Epithelial cell of proximal tubule (primary cell): ENCODE results near the gene ASIC4. TPM values are rescaled to one million over a fixed set of nuclear protein-coding genes. Genes with fewer than 3 reads are reported as not detected.

Experiments
- DNase-seq: peaks from one replicate; pipeline ENCODE4 v3.0.0-alpha.2; 2011; ENCODE audit warnings: low read depth
- H3K4me3 ChIP-seq: 2 replicates; pipeline ENCODE4 v1.5.1; 2011; ENCODE audit warnings: low read depth, mild to moderate bottlenecking, low read length
- CTCF ChIP-seq: conservative IDR thresholded peaks from 2 replicates; pipeline ENCODE4 v1.5.1; 2012; ENCODE audit warnings: low read depth, mild to moderate bottlenecking, low read length
- total RNA-seq: library from RNA; depleted of rRNA; stranded (reverse); fragments of >200 nt; gene quantifications from 2 replicates; pipeline ENCODE4 v1.2.3, GENCODE V29; 2015

Gene ASIC4
- total RNA-seq, 1 donor from 2014 or later, result not detected

DNA sequence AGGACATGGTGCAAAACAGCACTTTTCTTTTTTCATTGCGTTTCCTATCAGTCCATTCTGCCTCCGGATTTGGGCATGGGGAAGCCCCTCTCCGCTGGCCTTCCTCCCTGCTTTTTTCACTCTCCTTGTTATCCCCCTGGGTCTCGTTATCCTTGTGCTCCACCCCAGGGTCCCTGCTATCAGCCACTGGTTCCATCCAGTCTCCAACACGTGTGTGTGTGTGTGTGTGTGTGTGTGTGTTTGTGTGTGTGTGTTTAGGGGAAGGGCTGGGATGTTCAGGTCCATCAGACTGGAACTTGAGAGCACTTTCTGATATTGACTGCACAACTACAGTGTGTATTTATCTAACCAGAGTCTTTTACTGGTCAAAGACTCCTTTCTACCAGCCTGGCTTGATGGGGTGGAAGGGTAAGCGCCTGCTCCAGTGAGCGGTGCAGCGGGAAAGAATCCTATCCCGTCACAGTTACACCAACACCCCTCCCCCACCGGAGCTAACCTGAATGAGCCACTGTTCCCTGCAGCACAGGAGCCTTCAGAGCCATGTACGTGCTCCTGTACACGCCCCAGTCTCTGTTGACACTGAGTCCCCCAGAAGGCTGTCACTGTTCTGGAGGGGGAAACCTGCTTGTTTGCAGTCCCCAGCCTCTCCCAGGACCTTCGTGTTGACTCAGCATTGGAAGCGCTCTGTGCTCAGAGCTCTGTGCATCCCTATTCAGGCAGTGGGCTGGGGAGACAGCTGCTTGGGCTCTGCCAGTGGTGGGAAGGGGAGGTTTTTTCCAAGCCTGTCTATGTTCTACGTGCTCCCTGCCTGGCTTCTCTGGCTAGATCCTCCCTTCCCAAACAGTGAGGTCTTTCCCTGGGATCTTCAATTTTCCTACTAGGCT lies 62.5 kb downstream of the ASIC4 start:
- no peak for DNase-seq
- H3K4me3 ChIP-seq, result no peak overlapping the region
- no peak for TF ChIP-seq CTCF

DNA sequence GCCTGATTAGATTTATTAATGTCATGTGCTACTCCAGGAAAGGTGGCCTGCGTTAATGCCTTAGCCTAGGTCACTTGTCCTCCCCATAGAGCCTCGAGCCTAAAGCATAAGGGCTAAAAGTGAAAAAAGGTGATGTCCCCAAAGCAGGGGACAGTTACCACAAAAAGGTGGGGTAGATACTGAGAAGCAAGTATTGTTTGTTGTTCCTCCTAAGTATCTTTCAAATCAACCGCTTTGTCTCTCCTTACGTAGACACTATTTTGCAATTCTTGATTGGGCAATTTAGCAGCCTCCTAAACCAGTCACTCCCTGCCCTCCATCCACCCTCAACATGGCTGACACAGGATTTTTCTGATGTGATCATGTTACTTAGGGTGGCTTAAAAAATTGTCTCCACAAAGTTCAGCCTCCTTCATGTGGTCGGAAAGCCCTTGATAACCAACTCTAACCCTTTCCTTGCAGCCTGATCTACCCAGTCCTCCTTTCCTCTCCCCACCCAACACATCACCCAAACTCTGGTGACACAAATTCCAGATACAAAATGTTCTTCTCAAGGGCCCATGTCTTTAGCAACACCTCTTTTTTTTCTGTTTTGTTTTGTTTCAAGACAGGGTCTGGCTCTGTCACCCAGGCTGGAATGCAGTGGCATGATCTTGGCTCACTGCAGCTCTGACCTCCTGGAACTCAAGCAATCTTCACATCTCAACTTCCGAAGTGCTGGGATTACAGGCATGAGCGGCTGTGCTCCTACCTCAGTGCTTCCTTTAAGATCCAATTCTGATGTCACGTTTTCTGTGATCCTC lies 64.7 kb downstream of the ASIC4 start:
- DNase-seq, result no peak
- TF ChIP-seq CTCF, result no peak
- H3K4me3 ChIP-seq, result no peak overlapping the region

DNA sequence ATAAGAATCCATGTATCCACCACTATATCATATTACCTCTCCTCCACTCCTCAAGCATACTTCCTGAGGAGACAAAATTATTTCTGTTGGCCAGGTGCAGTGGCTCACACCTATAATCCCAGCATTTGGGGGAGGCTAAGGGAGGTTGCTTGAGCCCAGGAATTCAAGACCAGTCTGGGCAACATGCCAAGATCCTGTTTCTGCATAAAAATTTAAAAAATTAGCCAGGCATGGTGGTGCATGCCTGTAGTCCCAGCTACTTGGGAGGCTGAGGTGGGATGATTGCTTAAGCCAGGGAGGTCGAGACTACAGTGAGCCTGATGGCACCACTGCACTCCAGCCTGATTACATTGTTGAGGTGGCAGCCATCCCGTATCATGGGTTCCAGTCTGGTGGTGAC lies 67.1 kb downstream of the ASIC4 start:
- no peak for TF ChIP-seq CTCF

More for the DNA sequence above, 67.1 kb downstream of the ASIC4 start:
- no peak for DNase-seq
- H3K4me3 ChIP-seq, result no peak overlapping the region

Other genes with a start within 250 kb of the ASIC4 start
- gene DNAJB2, start 235.1 kb upstream of the ASIC4 start, total RNA-seq, result 31.8 and 54.8 TPM in 2 replicates
- gene PTPRN, start 205.1 kb upstream of the ASIC4 start, total RNA-seq, result 0.75 and 1.0 TPM in 2 replicates
- not detected in 2 replicates for gene RESP18, start 181.7 kb upstream of the ASIC4 start, total RNA-seq
- 40.0 and 54.0 TPM in 2 replicates for gene DNPEP, start 126.6 kb upstream of the ASIC4 start, total RNA-seq
- not detected in 2 replicates for gene DES, start 96.1 kb upstream of the ASIC4 start, total RNA-seq
- 4.6 and 28.3 TPM in 2 replicates for gene SPEG, start 79.6 kb upstream of the ASIC4 start, total RNA-seq
- gene GMPPA, start 15.6 kb upstream of the ASIC4 start, total RNA-seq, result 27.2 and 35.3 TPM in 2 replicates
- gene CHPF, start 29.3 kb downstream of the ASIC4 start, total RNA-seq, result 96.2 and 122 TPM in 2 replicates
- 1.6 and 1.7 TPM in 2 replicates for gene TMEM198, start 29.5 kb downstream of the ASIC4 start, total RNA-seq
- 38.8 and 87.0 TPM in 2 replicates for gene OBSL1, start 57.1 kb downstream of the ASIC4 start, total RNA-seq
- gene INHA, start 57.8 kb downstream of the ASIC4 start, total RNA-seq, result 0.17 and 0.22 TPM in 2 replicates
- 18.6 and 35.7 TPM in 2 replicates for gene STK11IP, start 83.4 kb downstream of the ASIC4 start, total RNA-seq
- 6.6 and 12.2 TPM in 2 replicates for gene SLC4A3, start 113.1 kb downstream of the ASIC4 start, total RNA-seq